Panc1 (cell line): ENCODE measurements around the gene EML1. TPM values are rescaled to one million over a fixed set of nuclear protein-coding genes. Genes with fewer than 3 reads are reported as not detected.

ENCODE experiments used
- ATAC-seq: fragments of 200-7000 bp; cut with Tn5 transposase; 2 replicates; pipeline ENCODE4 v1.9.1; 2020; ENCODE audit warnings: mild to moderate bottlenecking, moderate library complexity
- BruUV-seq: library from RNA; stranded (reverse); fragments of 400-500 nt; replicated peaks from 2 replicates; lab custom pipeline; 2021; lab: Mats Ljungman, UMichigan
- CTCF ChIA-PET: fragments of 300-600 bp; sonication (Branson Sonifier 250); formaldehyde crosslinking; loops from one replicate; lab custom pipeline; 2022; ENCODE audit warnings: antibody characterized with exemption; lab: Charles Lee
- POLR2A ChIA-PET: fragments of 300-600 bp; sonication (Branson Sonifier 250); formaldehyde crosslinking; loops from one replicate; lab custom pipeline; 2022; ENCODE audit warnings: antibody characterized with exemption; lab: Charles Lee
- DNase-seq: peaks from one replicate; pipeline ENCODE4 v3.0.0-alpha.2; 2010; ENCODE audit warnings: low read depth, low spot score
- H3K27ac ChIP-seq: 2 replicates; pipeline ENCODE4 v1.5.1; 2011; ENCODE audit warnings: mild to moderate bottlenecking, low read length, inconsistent platforms
- H3K27me3 ChIP-seq: fragments of 200-500 bp; sonication (Bioruptor generic); 2 replicates; pipeline ENCODE4 v1.6.0; 2014; ENCODE audit warnings: low read length, inconsistent platforms; ENCODE audit not compliant: control insufficient read depth, insufficient read depth
- H3K36me3 ChIP-seq: fragments of 200-500 bp; sonication (Bioruptor generic); 2 replicates; pipeline ENCODE4 v1.5.1; 2014; ENCODE audit warnings: inconsistent platforms, mild to moderate bottlenecking, low read length, moderate library complexity; ENCODE audit not compliant: control insufficient read depth, insufficient read depth
- H3K4me1 ChIP-seq: 2 replicates; pipeline ENCODE4 v1.5.1; 2011; ENCODE audit warnings: inconsistent platforms, mild to moderate bottlenecking, low read length, moderate library complexity; ENCODE audit not compliant: control insufficient read depth, insufficient read depth
- H3K4me3 ChIP-seq, 2 experiments: 2 replicates each; pipeline ENCODE4 v1.5.1; 2011 to 2012; ENCODE audit warnings: low read depth in 2 of 2, low read length in 2 of 2, mild to moderate bottlenecking in 2 of 2, inconsistent platforms in 1 of 2, moderate library complexity in 1 of 2
- H3K9me3 ChIP-seq: fragments of 200-500 bp; sonication (Bioruptor generic); 2 replicates; pipeline ENCODE4 v1.5.1; 2014; ENCODE audit warnings: low read depth, mild to moderate bottlenecking, inconsistent platforms, low read length, moderate library complexity; ENCODE audit not compliant: control insufficient read depth, insufficient read depth
- CTCF ChIP-seq: fragments of 450-650 bp; IDR thresholded peaks from 2 replicates; pipeline ENCODE4 v1.5.1; 2017; ENCODE audit warnings: mild to moderate bottlenecking
- POLR2AphosphoS5 ChIP-seq: IDR thresholded peaks from 2 replicates; pipeline ENCODE4 v1.6.1; 2012; ENCODE audit warnings: mild to moderate bottlenecking, low read depth, low read length, moderate library complexity
- SIN3A ChIP-seq: IDR thresholded peaks from 2 replicates; pipeline ENCODE4 v1.6.1; 2012; ENCODE audit warnings: low read depth, mild to moderate bottlenecking, low read length, moderate library complexity, borderline replicate concordance; ENCODE audit not compliant: insufficient read depth
- TCF7L2 ChIP-seq: IDR thresholded peaks from 2 replicates; pipeline ENCODE4 v1.6.1; 2011; ENCODE audit warnings: mild to moderate bottlenecking, low read depth, low read length, inconsistent platforms
- in situ Hi-C: cut with HindIII; loops from 2 replicates; pipeline ENCODE4 v1.10.0; 2016; ENCODE audit warnings: low sequenced_read_pairs, low pct_unique_long_range_greater_than_20kb
- intact Hi-C: fragments of 100-400 bp; cut with micrococcal nuclease; formaldehyde crosslinking; loops from one replicate; pipeline ENCODE4 v1.10.0; 2022; ENCODE audit not compliant: unreplicated experiment
- total RNA-seq: library from RNA; stranded (reverse); gene quantifications from one replicate; pipeline ENCODE4 v1.2.1, GENCODE V29; 2021; ENCODE audit not compliant: unreplicated experiment
- TF ChIP-seq, protein P1 (sequence below), 2 experiments: IDR thresholded peaks; 2 replicates each; pipeline ENCODE4 v1.6.1; 2011 to 2012; ENCODE audit warnings: low read depth in 2 of 2, control low read depth in 1 of 2, low read length in 1 of 2, mild to moderate bottlenecking in 1 of 2, moderate library complexity in 1 of 2; ENCODE audit not compliant: insufficient read depth in 1 of 2

EML1 gene
- total RNA-seq, 1 experiment from 2014 or later = 35.3 TPM

GRCh38 chr14:99786511-99786989 is 6.7 kb upstream of the EML1 start:
- ATAC-seq (no peak), DNase-seq (no peak)
- H3K36me3 ChIP-seq = no peaks in the 10 kb centered on the region
- ChIA-PET POLR2A (no interaction called here), CTCF (no interaction called here)
- intact Hi-C loops = no loop called here
- H3K27ac ChIP-seq = no peak overlapping the region
- H3K4me3 ChIP-seq = no peak overlapping the region
- H3K27me3 ChIP-seq = no peaks in the 10 kb centered on the region
- BruUV-seq = no TSS peak
- no peaks in the 10 kb centered on the region for H3K9me3 ChIP-seq
- no peak for TF ChIP-seq TCF7L2
- no peak for TF ChIP-seq CTCF
- no peak for TF ChIP-seq POLR2AphosphoS5
- TF ChIP-seq, protein P1, sequence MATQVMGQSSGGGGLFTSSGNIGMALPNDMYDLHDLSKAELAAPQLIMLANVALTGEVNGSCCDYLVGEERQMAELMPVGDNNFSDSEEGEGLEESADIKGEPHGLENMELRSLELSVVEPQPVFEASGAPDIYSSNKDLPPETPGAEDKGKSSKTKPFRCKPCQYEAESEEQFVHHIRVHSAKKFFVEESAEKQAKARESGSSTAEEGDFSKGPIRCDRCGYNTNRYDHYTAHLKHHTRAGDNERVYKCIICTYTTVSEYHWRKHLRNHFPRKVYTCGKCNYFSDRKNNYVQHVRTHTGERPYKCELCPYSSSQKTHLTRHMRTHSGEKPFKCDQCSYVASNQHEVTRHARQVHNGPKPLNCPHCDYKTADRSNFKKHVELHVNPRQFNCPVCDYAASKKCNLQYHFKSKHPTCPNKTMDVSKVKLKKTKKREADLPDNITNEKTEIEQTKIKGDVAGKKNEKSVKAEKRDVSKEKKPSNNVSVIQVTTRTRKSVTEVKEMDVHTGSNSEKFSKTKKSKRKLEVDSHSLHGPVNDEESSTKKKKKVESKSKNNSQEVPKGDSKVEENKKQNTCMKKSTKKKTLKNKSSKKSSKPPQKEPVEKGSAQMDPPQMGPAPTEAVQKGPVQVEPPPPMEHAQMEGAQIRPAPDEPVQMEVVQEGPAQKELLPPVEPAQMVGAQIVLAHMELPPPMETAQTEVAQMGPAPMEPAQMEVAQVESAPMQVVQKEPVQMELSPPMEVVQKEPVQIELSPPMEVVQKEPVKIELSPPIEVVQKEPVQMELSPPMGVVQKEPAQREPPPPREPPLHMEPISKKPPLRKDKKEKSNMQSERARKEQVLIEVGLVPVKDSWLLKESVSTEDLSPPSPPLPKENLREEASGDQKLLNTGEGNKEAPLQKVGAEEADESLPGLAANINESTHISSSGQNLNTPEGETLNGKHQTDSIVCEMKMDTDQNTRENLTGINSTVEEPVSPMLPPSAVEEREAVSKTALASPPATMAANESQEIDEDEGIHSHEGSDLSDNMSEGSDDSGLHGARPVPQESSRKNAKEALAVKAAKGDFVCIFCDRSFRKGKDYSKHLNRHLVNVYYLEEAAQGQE (IDR thresholded peaks at IDR 0.05; ENCODE audit: insufficient read depth in 1 of 2, low read depth in 2 of 2, low read length in 1 of 2) = no peak
- TF ChIP-seq SIN3A = no peak
- in situ Hi-C loops = no loop called here
- H3K4me1 ChIP-seq = 0 out of 2 replicates have a peak, but pooled peaks cover 3% of the 10 kb centered on the region

DNA sequence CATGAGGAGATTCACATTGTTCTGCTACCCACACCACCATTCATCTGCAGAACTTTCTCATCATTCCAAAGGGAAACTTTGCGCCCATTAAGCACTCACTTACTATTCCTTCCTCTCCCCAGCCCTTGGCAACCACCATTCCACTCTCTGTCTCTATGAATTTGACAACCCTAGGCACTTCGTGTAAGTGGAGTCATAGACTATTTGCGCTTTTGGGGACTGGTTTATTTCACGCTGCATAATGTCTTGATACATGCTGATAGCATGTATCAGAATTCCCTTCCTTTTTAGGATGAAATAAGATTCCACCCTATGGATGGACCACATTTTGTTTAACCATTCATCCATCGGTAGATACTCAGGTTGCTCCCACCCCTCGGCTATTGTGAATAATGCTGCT is 4.5 kb upstream of the EML1 start:
- in situ Hi-C loops (no loop called here), intact Hi-C loops (no loop called here)
- POLR2A ChIA-PET = interaction anchor here (0.6 kb wide), 1 partner anchor 119 kb away, joined by 3 read pairs; no protein-coding TSS in a partner anchor
- H3K36me3 ChIP-seq = no peaks in the 10 kb centered on the region
- H3K4me3 ChIP-seq = no peak overlapping the region
- CTCF ChIA-PET = no interaction called here
- no peak overlapping the region for H3K27ac ChIP-seq
- H3K9me3 ChIP-seq = no peaks in the 10 kb centered on the region
- ATAC-seq (no peak), DNase-seq (no peak)
- H3K4me1 ChIP-seq = peaks cover 13% of the 10 kb centered on the region
- TF ChIP-seq POLR2AphosphoS5 = no peak
- H3K27me3 ChIP-seq = no peaks in the 10 kb centered on the region
- BruUV-seq = no TSS peak

- Histone ChIP-seq H3K27ac (no peak overlapping the region), H3K4me3 (no peak overlapping the region), H3K4me1 (peaks cover 15% of the 10 kb centered on the region), H3K36me3 (no peaks in the 10 kb centered on the region), H3K27me3 (no peaks in the 10 kb centered on the region), H3K9me3 (no peaks in the 10 kb centered on the region)
- CTCF ChIA-PET = no interaction called here
- TF ChIP-seq TCF7L2 (no peak), SIN3A (no peak), POLR2AphosphoS5 (no peak), CTCF (no peak)
- TF ChIP-seq, protein P1 (IDR thresholded peaks at IDR 0.05; ENCODE audit: insufficient read depth in 1 of 2, low read depth in 2 of 2, low read length in 1 of 2) = no peak
- intact Hi-C loops = no loop called here
- POLR2A ChIA-PET = no interaction called here
- ATAC-seq = no peak
- DNase-seq = no peak
- in situ Hi-C loops = no loop called here
- no TSS peak for BruUV-seq
Measured at GRCh38 chr14:99789581-99789980, 3.6 kb upstream of the EML1 start.
